K562 (cell line): ENCODE measurements around the gene PDE5A. TPM values are rescaled to one million over a fixed set of nuclear protein-coding genes. Genes with fewer than 3 reads are reported as not detected.
A peak's percentile ranks its signal among the peaks of the same experiment; 100 is the strongest.

Experiments
- ATAC-seq: fragments of 200-7000 bp; cut with Tn5 transposase; 3 replicates; pipeline ENCODE4 v1.9.1; 2020; ENCODE audit warnings: moderate library complexity
- BruUV-seq: library from RNA; stranded (reverse); fragments of 400-500 nt; replicated peaks from 2 replicates; lab custom pipeline; 2021; lab: Mats Ljungman, UMichigan
- CTCF ChIA-PET: fragments of 300-600 bp; formaldehyde crosslinking; extraction: SDS; loops from one replicate; lab custom pipeline; 2021; ENCODE audit warnings: low intra/inter-chr PET ratio; lab: Yijun Ruan, JAX
- POLR2A ChIA-PET: fragments of 300-600, 350-650 bp; sonication (Branson Sonifier 250); formaldehyde crosslinking; extraction: SDS; loops from one replicate; lab custom pipeline; 2021; ENCODE audit warnings: antibody characterized with exemption, inconsistent platforms; lab: Yijun Ruan, JAX
- DNase-seq, 4 experiments: peaks; one replicate each; pipeline versions ENCODE4 v3.0.0 to v3.0.0-alpha.2; 2011 to 2018; ENCODE audit warnings: low spot score in 3 of 4, mixed read lengths in 3 of 4; ENCODE audit errors: extremely low read depth in 1 of 4
- FAIRE-seq: peaks from 2 replicates; lab custom pipeline; 2011; peaks lifted over from hg19 to GRCh38; lab: Jason Lieb, UNC
- H2AFZ ChIP-seq: 2 replicates; pipeline ENCODE4 v1.6.0; 2011; ENCODE audit warnings: low read depth, low read length, control low read depth, inconsistent platforms
- H3K27ac ChIP-seq: fragments of 200-600 bp; 3 replicates; pipeline ENCODE4 v1.8.0; 2011; ENCODE audit warnings: low read depth, mild to moderate bottlenecking, control low read depth, inconsistent platforms, low read length, moderate library complexity, mixed read lengths; ENCODE audit errors: extremely low read depth
- H3K27me3 ChIP-seq, 2 experiments: fragments of 300-600 bp in 1 of 2; 2 replicates in 1 of 2; 3 replicates in 1 of 2; pipeline versions ENCODE4 v1.6.0 to v1.8.0; 2011; ENCODE audit warnings: inconsistent platforms in 2 of 2, low read length in 2 of 2, mild to moderate bottlenecking in 1 of 2, mixed read lengths in 1 of 2, moderate library complexity in 1 of 2; ENCODE audit not compliant: control insufficient read depth in 2 of 2, insufficient read depth in 2 of 2
- H3K36me3 ChIP-seq: fragments of 300-600 bp; 3 replicates; pipeline ENCODE4 v1.8.0; 2011; ENCODE audit warnings: mild to moderate bottlenecking, low read length, inconsistent platforms; ENCODE audit not compliant: control insufficient read depth, insufficient read depth
- H3K4me1 ChIP-seq, 2 experiments: fragments of 200-600 bp in 1 of 2; replicated peaks in 1 of 2; 2 replicates in 1 of 2; 3 replicates in 1 of 2; pipeline versions ENCODE4 v1.5.1 to v1.8.0; 2011; ENCODE audit warnings: inconsistent platforms in 2 of 2, low read length in 2 of 2, mild to moderate bottlenecking in 1 of 2, mixed read lengths in 1 of 2, moderate library complexity in 1 of 2; ENCODE audit not compliant: control insufficient read depth in 2 of 2, insufficient read depth in 2 of 2
- H3K4me2 ChIP-seq: 2 replicates; pipeline ENCODE4 v1.6.1; 2011; ENCODE audit warnings: low read length, control low read depth, inconsistent platforms, mixed read lengths; ENCODE audit not compliant: insufficient read depth
- H3K4me3 ChIP-seq: fragments of 200-600 bp; sonication (generic), shearing (Covaris generic); 2 replicates; pipeline ENCODE4 v1.5.1; 2016; ENCODE audit warnings: control low read depth, inconsistent platforms
- H3K79me2 ChIP-seq: fragments of 200-600 bp; 3 replicates; pipeline ENCODE4 v1.8.0; 2011; ENCODE audit warnings: low read length, inconsistent platforms; ENCODE audit not compliant: control insufficient read depth, insufficient read depth
- H3K9ac ChIP-seq, 2 experiments: 2 replicates each; pipeline versions ENCODE4 v1.6.0 to v1.6.1; 2011; ENCODE audit warnings: low read depth in 2 of 2, low read length in 2 of 2, control low read depth in 1 of 2, inconsistent platforms in 1 of 2, mild to moderate bottlenecking in 1 of 2, mixed read lengths in 1 of 2; ENCODE audit not compliant: insufficient read depth in 1 of 2
- H3K9me1 ChIP-seq: one replicate; pipeline ENCODE4 v1.6.0; 2011; ENCODE audit warnings: inconsistent platforms, mild to moderate bottlenecking, low read length, moderate library complexity; ENCODE audit not compliant: control insufficient read depth, insufficient read depth
- H3K9me3 ChIP-seq: replicated peaks from 2 replicates; pipeline ENCODE4 v1.5.1; 2011; ENCODE audit warnings: low read depth, low read length, inconsistent platforms; ENCODE audit not compliant: control insufficient read depth, insufficient read depth
- H4K20me1 ChIP-seq: replicated peaks from 2 replicates; pipeline ENCODE4 v1.6.1; 2011; ENCODE audit warnings: low read length, inconsistent platforms, mixed read lengths; ENCODE audit not compliant: control insufficient read depth, insufficient read depth
- ESRRA ChIP-seq: fragments of 450-650 bp; IDR thresholded peaks from 2 replicates; pipeline ENCODE4 v1.6.1; 2014; ENCODE audit warnings: low read depth, mild to moderate bottlenecking, moderate library complexity, borderline replicate concordance
- NR2C2 ChIP-seq, 2 experiments: fragments of 200-800 bp in 1 of 2; sonication (Bioruptor generic) in 1 of 2; sonication (generic) in 1 of 2; formaldehyde crosslinking in 1 of 2; IDR thresholded peaks; 2 replicates each; pipeline versions ENCODE4 v1.6.1 to v1.8.0; 2016 to 2022; ENCODE audit warnings: mild to moderate bottlenecking in 1 of 2, missing compliant biosample characterization in 1 of 2, missing genetic modification characterization in 1 of 2, missing genetic modification reagents in 1 of 2
- NR3C1 ChIP-seq: sonication (generic); formaldehyde crosslinking; IDR thresholded peaks from 2 replicates; pipeline ENCODE4 v1.8.1; 2022; ENCODE audit warnings: missing genetic modification reagents
- RBBP5 ChIP-seq: fragments of 200-600 bp; sonication (generic); IDR thresholded peaks from 2 replicates; pipeline ENCODE4 v1.6.1; 2012; ENCODE audit warnings: borderline replicate concordance, mild to moderate bottlenecking, low read length, control low read depth, inconsistent platforms; ENCODE audit not compliant: insufficient read depth, poor library complexity, severe bottlenecking
- ZKSCAN3 ChIP-seq: fragments of 250-450 bp; sonication (Bioruptor Pico); IDR thresholded peaks from 2 replicates; pipeline ENCODE4 v1.4.0; 2020
- WGBS: fragments of 100-300 bp; shearing (Covaris generic); methylation state at CpG from one replicate; pipeline ENCODE4 v1.1.6; 2016; ENCODE audit warnings: low coverage, mixed read lengths; ENCODE audit not compliant: insufficient coverage; ENCODE audit errors: missing lambda C conversion rate; 5-methylcytosine and 5-hydroxymethylcytosine counted together
- in situ Hi-C: fragments of 300-500 bp; cut with MboI; formaldehyde crosslinking; loops from 4 replicates; pipeline ENCODE4 v1.15.0; 2018; ENCODE audit warnings: inconsistent platforms, mixed read lengths
- intact Hi-C: fragments of 100-400 bp; cut with micrococcal nuclease; formaldehyde crosslinking; loops from 2 replicates; pipeline ENCODE4 v1.14.2; 2022
- polyA plus RNA-seq, 8 experiments: library from polyadenylated mRNA; depleted of rRNA in 4 of 8; stranded (reverse) in 5 of 8; unstranded in 3 of 8; fragments of >200 nt; fragmentation: Nextera tagmentation in 2 of 8; fragmentation: Illumina TruSeq in 1 of 8; extraction: Ambion mirVana in 2 of 8; extraction: Trizol in 1 of 8; gene quantifications; 2 replicates each; pipeline versions ENCODE4 v1.2.1 to v1.2.3, GENCODE V29; 2011 to 2014; ENCODE audit warnings: inconsistent platforms in 1 of 8, missing spikeins in 1 of 8
- total RNA-seq, 7 experiments: library from RNA; depleted of rRNA in 6 of 7; stranded (reverse); fragments of >200 nt in 6 of 7; fragmentation: Illumina TruSeq in 2 of 7; extraction: Trizol in 2 of 7; gene quantifications; 2 replicates each; pipeline versions ENCODE4 v1.2.1 to v1.2.3, GENCODE V29; 2011 to 2021; ENCODE audit warnings: low replicate concordance in 1 of 7
- TF ChIP-seq, protein P1 (sequence below): fragments of 200-800 bp; sonication (Bioruptor generic); IDR thresholded peaks from 2 replicates; pipeline ENCODE4 v1.6.1; 2016; ENCODE audit warnings: missing genetic modification characterization, missing compliant biosample characterization
- TF ChIP-seq, protein P2 (sequence below): fragments of 450-650 bp; IDR thresholded peaks from 2 replicates; pipeline ENCODE4 v1.6.1; 2016
- TF ChIP-seq, protein P3 (sequence below): fragments of 250-450 bp; sonication (Bioruptor Pico); IDR thresholded peaks from 2 replicates; pipeline ENCODE4 v1.5.0; 2021; ENCODE audit warnings: mild to moderate bottlenecking, borderline replicate concordance

Gene PDE5A
- total and polyA plus RNA-seq, 9 of the 15 experiments (the other 6 are each of a cell fraction or from before 2014, with no cell fraction given), result 0.07 to 1.9 (median 0.29) TPM

DNA sequence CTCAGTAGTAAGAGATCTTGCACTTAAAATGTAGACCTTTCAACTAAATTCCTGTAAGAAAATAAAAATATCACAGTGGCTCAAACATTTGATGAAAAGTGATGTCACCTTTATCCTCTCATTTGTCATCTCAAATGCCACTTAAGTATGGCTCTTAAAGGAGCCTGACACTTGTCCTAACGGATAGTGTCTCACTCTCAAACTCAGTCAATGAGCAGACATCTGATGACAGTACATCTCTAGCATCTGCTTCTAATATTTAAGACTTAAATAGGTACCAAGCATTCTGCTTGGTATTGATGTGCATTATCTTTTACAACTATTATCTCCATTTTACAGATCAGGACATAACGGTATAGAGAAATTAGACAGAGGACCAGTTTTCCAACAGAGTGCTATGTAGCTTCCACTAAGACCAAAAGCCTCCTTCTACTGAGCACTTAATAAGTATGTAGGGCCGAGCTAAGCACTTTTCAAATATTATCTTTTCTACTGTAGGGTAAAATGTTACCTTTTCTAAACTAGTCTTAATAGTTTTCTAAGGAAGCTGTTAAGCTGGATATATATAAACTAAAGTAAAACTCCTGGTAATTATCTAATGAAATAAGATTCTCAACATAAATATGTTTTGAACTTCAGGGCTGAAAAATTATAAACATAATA lies 110.2 kb downstream of the PDE5A start (continued):
- TF ChIP-seq, protein P1, sequence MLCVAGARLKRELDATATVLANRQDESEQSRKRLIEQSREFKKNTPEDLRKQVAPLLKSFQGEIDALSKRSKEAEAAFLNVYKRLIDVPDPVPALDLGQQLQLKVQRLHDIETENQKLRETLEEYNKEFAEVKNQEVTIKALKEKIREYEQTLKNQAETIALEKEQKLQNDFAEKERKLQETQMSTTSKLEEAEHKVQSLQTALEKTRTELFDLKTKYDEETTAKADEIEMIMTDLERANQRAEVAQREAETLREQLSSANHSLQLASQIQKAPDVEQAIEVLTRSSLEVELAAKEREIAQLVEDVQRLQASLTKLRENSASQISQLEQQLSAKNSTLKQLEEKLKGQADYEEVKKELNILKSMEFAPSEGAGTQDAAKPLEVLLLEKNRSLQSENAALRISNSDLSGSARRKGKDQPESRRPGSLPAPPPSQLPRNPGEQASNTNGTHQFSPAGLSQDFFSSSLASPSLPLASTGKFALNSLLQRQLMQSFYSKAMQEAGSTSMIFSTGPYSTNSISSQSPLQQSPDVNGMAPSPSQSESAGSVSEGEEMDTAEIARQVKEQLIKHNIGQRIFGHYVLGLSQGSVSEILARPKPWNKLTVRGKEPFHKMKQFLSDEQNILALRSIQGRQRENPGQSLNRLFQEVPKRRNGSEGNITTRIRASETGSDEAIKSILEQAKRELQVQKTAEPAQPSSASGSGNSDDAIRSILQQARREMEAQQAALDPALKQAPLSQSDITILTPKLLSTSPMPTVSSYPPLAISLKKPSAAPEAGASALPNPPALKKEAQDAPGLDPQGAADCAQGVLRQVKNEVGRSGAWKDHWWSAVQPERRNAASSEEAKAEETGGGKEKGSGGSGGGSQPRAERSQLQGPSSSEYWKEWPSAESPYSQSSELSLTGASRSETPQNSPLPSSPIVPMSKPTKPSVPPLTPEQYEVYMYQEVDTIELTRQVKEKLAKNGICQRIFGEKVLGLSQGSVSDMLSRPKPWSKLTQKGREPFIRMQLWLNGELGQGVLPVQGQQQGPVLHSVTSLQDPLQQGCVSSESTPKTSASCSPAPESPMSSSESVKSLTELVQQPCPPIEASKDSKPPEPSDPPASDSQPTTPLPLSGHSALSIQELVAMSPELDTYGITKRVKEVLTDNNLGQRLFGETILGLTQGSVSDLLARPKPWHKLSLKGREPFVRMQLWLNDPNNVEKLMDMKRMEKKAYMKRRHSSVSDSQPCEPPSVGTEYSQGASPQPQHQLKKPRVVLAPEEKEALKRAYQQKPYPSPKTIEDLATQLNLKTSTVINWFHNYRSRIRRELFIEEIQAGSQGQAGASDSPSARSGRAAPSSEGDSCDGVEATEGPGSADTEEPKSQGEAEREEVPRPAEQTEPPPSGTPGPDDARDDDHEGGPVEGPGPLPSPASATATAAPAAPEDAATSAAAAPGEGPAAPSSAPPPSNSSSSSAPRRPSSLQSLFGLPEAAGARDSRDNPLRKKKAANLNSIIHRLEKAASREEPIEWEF, result no peak
- TF ChIP-seq, all 486 proteins: peak for 0

DNA sequence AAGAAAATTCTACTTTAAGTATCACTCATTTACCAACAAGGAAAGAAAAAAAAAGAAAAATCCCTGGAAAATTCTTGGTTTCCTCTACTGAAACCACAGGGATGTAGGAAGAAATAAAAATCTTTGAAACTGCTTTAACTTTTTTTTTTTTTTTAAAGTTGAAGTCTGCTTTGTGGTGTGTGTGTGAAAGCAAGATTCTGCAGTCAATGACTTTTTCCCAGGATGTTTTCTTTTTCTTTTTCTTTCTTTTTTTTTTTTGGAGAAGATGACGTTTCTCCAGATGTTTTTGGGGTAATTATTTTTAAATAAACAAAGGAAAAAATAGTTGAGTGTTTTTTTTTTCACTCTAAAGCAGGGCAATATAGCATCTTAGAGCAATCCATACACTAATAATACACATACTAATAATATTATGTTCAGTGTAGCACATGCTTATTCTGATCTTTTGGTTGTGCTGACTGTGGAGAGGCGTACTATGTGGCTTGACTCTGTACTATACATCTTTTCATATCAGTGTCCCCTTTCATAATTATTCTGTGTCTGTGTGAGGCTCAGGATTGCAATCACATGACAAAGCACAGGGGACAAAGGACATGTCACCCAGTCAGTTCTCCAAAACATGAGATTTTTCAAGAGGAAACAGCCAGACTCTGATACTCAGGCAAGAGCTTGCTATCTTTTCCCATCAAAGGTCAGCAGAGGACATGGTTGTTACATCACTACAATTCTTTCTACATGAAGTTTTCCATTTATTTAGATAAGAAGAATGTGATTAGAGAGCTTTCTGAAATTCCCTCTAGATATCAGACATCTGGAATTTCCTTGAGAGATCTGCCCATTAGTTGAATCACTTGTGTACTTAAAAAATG lies 111.0 kb downstream of the PDE5A start:
- DNase-seq (no peak), FAIRE-seq (no peak), ATAC-seq (no peak)
- Histone ChIP-seq H3K27ac (no peak overlapping the region), H3K9me3 (no peaks in the 10 kb centered on the region), H3K27me3 (no peaks in the 10 kb centered on the region), H3K4me1 (no peaks in the 10 kb centered on the region), H4K20me1 (no peaks in the 10 kb centered on the region), H2AFZ (no peak overlapping the region), H3K4me2 (no peak overlapping the region), H3K36me3 (peaks cover 41% of the 10 kb centered on the region; the same call in 2 of the 3 replicates), H3K9ac (no peak overlapping the region), H3K79me2 (no peaks in the 10 kb centered on the region), H3K9me1 (no peaks in the 10 kb centered on the region), H3K4me3 (no peak overlapping the region)
- ChIA-PET POLR2A (no interaction called here), CTCF (no interaction called here)
- in situ Hi-C loops (no loop called here), intact Hi-C loops (no loop called here)
- 94% methylated on average over 1 of the region's 2 CpGs for whole genome bisulfite sequencing
- BruUV-seq, result no TSS peak
- no peak for TF ChIP-seq NR2C2 (CRISPR knock-in tag; IDR thresholded peaks at IDR 0.05)
- TF ChIP-seq NR2C2 (tag; IDR thresholded peaks at IDR 0.05), result peak; percentile 33; the same call in 1 of the 2 replicates
- TF ChIP-seq ZKSCAN3 (CRISPR knock-in tag), result no peak
- peak; percentile 24; the same call in 1 of the 2 replicates for TF ChIP-seq ESRRA
- no peak for TF ChIP-seq NR3C1 (CRISPR knock-in tag)
- TF ChIP-seq, protein P2, sequence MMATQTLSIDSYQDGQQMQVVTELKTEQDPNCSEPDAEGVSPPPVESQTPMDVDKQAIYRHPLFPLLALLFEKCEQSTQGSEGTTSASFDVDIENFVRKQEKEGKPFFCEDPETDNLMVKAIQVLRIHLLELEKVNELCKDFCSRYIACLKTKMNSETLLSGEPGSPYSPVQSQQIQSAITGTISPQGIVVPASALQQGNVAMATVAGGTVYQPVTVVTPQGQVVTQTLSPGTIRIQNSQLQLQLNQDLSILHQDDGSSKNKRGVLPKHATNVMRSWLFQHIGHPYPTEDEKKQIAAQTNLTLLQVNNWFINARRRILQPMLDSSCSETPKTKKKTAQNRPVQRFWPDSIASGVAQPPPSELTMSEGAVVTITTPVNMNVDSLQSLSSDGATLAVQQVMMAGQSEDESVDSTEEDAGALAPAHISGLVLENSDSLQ, result no peak
- TF ChIP-seq RBBP5, result no peak
- TF ChIP-seq, protein P3, sequence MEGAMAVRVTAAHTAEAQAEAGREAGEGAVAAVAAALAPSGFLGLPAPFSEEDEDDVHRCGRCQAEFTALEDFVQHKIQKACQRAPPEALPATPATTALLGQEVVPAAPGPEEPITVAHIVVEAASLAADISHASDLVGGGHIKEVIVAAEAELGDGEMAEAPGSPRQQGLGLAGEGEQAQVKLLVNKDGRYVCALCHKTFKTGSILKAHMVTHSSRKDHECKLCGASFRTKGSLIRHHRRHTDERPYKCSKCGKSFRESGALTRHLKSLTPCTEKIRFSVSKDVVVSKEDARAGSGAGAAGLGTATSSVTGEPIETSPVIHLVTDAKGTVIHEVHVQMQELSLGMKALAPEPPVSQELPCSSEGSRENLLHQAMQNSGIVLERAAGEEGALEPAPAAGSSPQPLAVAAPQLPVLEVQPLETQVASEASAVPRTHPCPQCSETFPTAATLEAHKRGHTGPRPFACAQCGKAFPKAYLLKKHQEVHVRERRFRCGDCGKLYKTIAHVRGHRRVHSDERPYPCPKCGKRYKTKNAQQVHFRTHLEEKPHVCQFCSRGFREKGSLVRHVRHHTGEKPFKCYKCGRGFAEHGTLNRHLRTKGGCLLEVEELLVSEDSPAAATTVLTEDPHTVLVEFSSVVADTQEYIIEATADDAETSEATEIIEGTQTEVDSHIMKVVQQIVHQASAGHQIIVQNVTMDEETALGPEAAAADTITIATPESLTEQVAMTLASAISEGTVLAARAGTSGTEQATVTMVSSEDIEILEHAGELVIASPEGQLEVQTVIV (CRISPR knock-in tag), result no peak
